GM12891 (cell line): Measurements from ENCODE around the gene LMBRD1.

Experiments used
- POLR2A ChIP-seq: IDR thresholded peaks from 2 replicates; pipeline ENCODE4 v1.6.1; 2011; ENCODE audit warnings: low read depth, low read length, control low read depth
- POLR2AphosphoS5 ChIP-seq: IDR thresholded peaks from 2 replicates; pipeline ENCODE4 v1.6.1; 2011; ENCODE audit warnings: low read depth, low read length, control low read depth

DNA sequence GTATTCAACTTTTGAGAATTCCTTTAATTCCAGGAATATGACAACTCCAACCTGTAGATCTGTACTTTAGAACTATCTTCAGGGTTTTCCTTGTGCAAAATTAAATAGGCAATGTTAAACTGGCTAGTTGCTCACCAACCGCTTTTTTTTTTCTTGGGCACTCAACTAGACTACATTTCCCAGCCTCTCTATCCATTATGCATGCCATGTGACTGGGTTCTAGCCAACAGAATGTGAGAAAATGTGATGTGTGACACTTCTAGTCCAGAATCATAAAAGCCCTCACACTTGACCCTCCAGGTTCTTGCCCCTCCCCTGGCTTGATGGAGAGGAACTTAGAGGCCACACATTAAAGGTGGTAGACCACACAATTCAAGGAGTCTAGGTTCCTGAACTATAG, 166.0 kb downstream of the LMBRD1 start:
- no peak for TF ChIP-seq POLR2A
- no peak for TF ChIP-seq POLR2AphosphoS5
